ENCODE results near the gene NAALADL1. TPM values are rescaled to one million over a fixed set of nuclear protein-coding genes. Genes with fewer than 3 reads are reported as not detected.

NAALADL1 gene
- total and polyA plus RNA-seq, 7 experiments from 2014 or later, result 12.2 to 25.3 (median 18.8) TPM

- Mint-ChIP-seq H3K4me3 (no peak overlapping the region), H3K9me3 (no peaks in the 10 kb centered on the region), H3K27me3 (no peaks in the 10 kb centered on the region), H3K4me1 (peaks cover 11 to 40% (median 15%) of the 10 kb centered on the region in 7 donors), H3K27ac (no peak overlapping the region), H3K36me3 (no peaks in the 10 kb centered on the region)
- DNase-seq (no peak), ATAC-seq (no peak)
- H3K4me1 ChIP-seq (ENCODE audit: control insufficient read depth in 2 of 2, insufficient read depth in 2 of 2, low read length in 2 of 2), result peaks cover 3 to 12% of the 10 kb centered on the region in 2 donors
- POLR2A ChIA-PET, result interaction anchor here (0.5 kb wide), 1 partner anchor 11 kb away, joined by 4 read pairs; no protein-coding TSS in a partner anchor
- intact Hi-C loops (cut with micrococcal nuclease), result no loop called here
- no peaks in the 10 kb centered on the region for H3K36me3 ChIP-seq (ENCODE audit: control insufficient read depth in 2 of 3, insufficient read depth in 3 of 3, low read length in 3 of 3)
- CTCF ChIA-PET, result no interaction called here
- H3K4me3 ChIP-seq (ENCODE audit: low read length), result no peak overlapping the region
- no peak overlapping the region for H3K27ac ChIP-seq (ENCODE audit: low read depth, low read length)
- H3K9me3 ChIP-seq (ENCODE audit: control insufficient read depth in 2 of 3, low read length in 3 of 3), result no peaks in the 10 kb centered on the region
- H3K27me3 ChIP-seq (ENCODE audit: control insufficient read depth in 2 of 2, insufficient read depth in 2 of 2, low read length in 2 of 2), result no peaks in the 10 kb centered on the region
Measured at GRCh38 chr11:65057526-65057925, 827 bp downstream of the NAALADL1 start.

- ATAC-seq (no peak), DNase-seq (no peak)
- H3K4me3 Mint-ChIP-seq, result no peak overlapping the region
- Histone ChIP-seq H3K36me3 (ENCODE audit: control insufficient read depth in 2 of 3, insufficient read depth in 3 of 3, low read length in 3 of 3) (no peaks in the 10 kb centered on the region), H3K4me1 (ENCODE audit: control insufficient read depth in 2 of 2, insufficient read depth in 2 of 2, low read length in 2 of 2) (peaks cover 3 to 12% of the 10 kb centered on the region in 2 donors), H3K27me3 (ENCODE audit: control insufficient read depth in 2 of 2, insufficient read depth in 2 of 2, low read length in 2 of 2) (no peaks in the 10 kb centered on the region), H3K27ac (ENCODE audit: low read depth, low read length) (no peak overlapping the region), H3K9me3 (ENCODE audit: control insufficient read depth in 2 of 3, low read length in 3 of 3) (no peaks in the 10 kb centered on the region), H3K4me3 (ENCODE audit: low read length) (no peak overlapping the region)
- no peak overlapping the region for H3K27ac Mint-ChIP-seq
- intact Hi-C loops (cut with micrococcal nuclease), result no loop called here
- ChIA-PET CTCF (no interaction called here), POLR2A (interaction anchor here (0.5 kb wide), 1 partner anchor 11 kb away, joined by 4 read pairs; no protein-coding TSS in a partner anchor)
- H3K4me1 Mint-ChIP-seq, result peaks cover 11 to 40% (median 14%) of the 10 kb centered on the region in 7 donors
- H3K27me3 Mint-ChIP-seq, result no peaks in the 10 kb centered on the region
- no peaks in the 10 kb centered on the region for H3K9me3 Mint-ChIP-seq
- H3K36me3 Mint-ChIP-seq, result no peaks in the 10 kb centered on the region
Measured at GRCh38 chr11:65056999-65057398, 1.4 kb downstream of the NAALADL1 start.

DNA sequence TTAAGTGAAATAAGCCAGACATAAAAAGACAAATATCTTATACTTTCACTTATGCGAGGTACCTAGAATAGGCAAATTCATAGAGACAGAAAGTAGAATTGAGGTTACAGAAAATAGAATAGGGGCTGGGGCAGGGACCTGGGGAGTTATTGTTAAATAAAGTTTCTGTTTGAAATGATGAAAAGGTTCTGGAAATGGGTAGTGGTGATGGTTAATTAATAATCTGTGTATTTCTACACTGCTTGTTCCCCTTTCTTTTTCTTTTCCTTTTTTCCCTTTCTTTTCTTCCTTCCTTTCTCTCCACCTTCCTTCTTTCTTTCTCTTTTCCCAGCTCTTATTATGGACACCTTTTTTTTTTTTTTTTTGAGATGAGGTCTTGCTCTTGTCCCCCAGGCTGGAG lies 2.8 kb downstream of the NAALADL1 start:
- Mint-ChIP-seq H3K9me3 (no peaks in the 10 kb centered on the region), H3K27ac (peak overlapping the region in 3 of 9 donors; percentile 17 to 43 (median 30)), H3K4me1 (peaks cover 9 to 32% (median 14%) of the 10 kb centered on the region in 7 donors), H3K4me3 (no peak overlapping the region), H3K36me3 (no peaks in the 10 kb centered on the region), H3K27me3 (no peaks in the 10 kb centered on the region)
- CTCF ChIA-PET, result interaction anchor here (1.0 kb wide), 1 partner anchor 9 kb away, joined by 3 read pairs; no protein-coding TSS in a partner anchor
- Histone ChIP-seq H3K4me3 (ENCODE audit: low read length) (no peak overlapping the region), H3K4me1 (ENCODE audit: control insufficient read depth in 2 of 2, insufficient read depth in 2 of 2, low read length in 2 of 2) (peaks cover 3 to 12% of the 10 kb centered on the region in 2 donors), H3K9me3 (ENCODE audit: control insufficient read depth in 2 of 3, low read length in 3 of 3) (no peaks in the 10 kb centered on the region), H3K27me3 (ENCODE audit: control insufficient read depth in 2 of 2, insufficient read depth in 2 of 2, low read length in 2 of 2) (no peaks in the 10 kb centered on the region), H3K36me3 (ENCODE audit: control insufficient read depth in 2 of 3, insufficient read depth in 3 of 3, low read length in 3 of 3) (no peaks in the 10 kb centered on the region), H3K27ac (ENCODE audit: low read depth, low read length) (no peak overlapping the region)
- intact Hi-C loops (cut with micrococcal nuclease), result loop anchor here in 1 of 2 donors (2.0 kb wide), 1 partner anchor 15 kb away; the partner anchor contains the start of gene SAC3D1
- ATAC-seq (no peak), DNase-seq (no peak)
- POLR2A ChIA-PET, result interaction anchor here (0.6 kb wide), 1 partner anchor 212 kb away, joined by 3 read pairs; no protein-coding TSS in a partner anchor

DNA sequence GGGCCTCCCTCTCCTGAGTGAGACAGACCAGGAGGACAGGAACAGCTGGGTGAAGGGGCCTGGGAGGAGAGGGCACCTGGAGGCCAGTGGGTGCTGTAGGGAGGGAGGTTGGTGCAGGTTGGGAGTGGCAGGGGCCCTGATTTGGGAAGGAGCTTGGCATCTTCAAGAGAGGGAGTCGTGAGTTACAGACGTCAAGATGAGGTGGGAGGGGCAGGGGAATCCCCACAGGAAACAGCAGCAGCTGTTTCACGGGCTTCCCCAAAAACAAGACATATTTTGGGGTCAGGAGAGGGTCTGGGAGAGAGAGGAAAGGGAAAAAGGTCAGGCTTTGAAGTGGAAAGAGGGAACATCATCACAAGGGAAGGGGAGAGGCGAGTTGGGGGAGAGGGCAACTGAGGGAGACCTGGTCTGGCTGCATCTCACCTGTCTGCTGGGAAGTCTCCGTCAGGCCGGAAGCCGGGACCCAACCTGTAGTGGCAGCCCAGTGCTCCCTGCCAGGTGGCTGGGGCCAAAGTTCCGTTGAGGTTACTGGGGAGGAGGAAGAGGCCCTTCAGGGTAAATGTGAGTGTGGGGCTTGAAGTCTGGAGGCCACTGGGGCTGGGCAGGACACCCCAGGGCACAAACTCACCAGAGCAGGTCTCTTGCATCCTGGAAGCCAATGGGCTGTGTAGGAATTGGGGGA lies 4.4 kb downstream of the NAALADL1 start:
- DNase-seq (peak in 7 of 9 donors; percentile 17 to 52 (median 39)), ATAC-seq (peak; percentile 72)
- Histone ChIP-seq H3K4me3 (ENCODE audit: low read length) (no peak overlapping the region), H3K9me3 (ENCODE audit: control insufficient read depth in 2 of 3, low read length in 3 of 3) (no peaks in the 10 kb centered on the region), H3K27me3 (ENCODE audit: control insufficient read depth in 2 of 2, insufficient read depth in 2 of 2, low read length in 2 of 2) (no peaks in the 10 kb centered on the region), H3K36me3 (ENCODE audit: control insufficient read depth in 2 of 3, insufficient read depth in 3 of 3, low read length in 3 of 3) (no peaks in the 10 kb centered on the region), H3K4me1 (ENCODE audit: control insufficient read depth in 2 of 2, insufficient read depth in 2 of 2, low read length in 2 of 2) (peaks cover 3 to 12% of the 10 kb centered on the region in 2 donors), H3K27ac (ENCODE audit: low read depth, low read length) (peak overlapping the region; percentile 56)
- H3K9me3 Mint-ChIP-seq, result no peaks in the 10 kb centered on the region
- H3K27me3 Mint-ChIP-seq, result no peaks in the 10 kb centered on the region
- no peaks in the 10 kb centered on the region for H3K36me3 Mint-ChIP-seq
- intact Hi-C loops (cut with micrococcal nuclease), result loop anchor here in 1 of 2 donors (2.0 kb wide), 1 partner anchor 13 kb away; the partner anchor contains the start of gene SAC3D1
- CTCF ChIA-PET, result no interaction called here
- peaks cover 9 to 22% (median 14%) of the 10 kb centered on the region in 7 donors for H3K4me1 Mint-ChIP-seq
- peak overlapping the region; percentile 24 to 92 (median 79) for H3K27ac Mint-ChIP-seq
- POLR2A ChIA-PET, result interaction anchor here (1.4 kb wide), 1 partner anchor 11 kb away, joined by 4 read pairs; no protein-coding TSS in a partner anchor
- peak overlapping the region; percentile 41 to 85 (median 70) for H3K4me3 Mint-ChIP-seq

GRCh38 chr11:65051398-65051858 lies 6.9 kb downstream of the NAALADL1 start:
- Histone ChIP-seq H3K9me3 (ENCODE audit: control insufficient read depth in 2 of 3, low read length in 3 of 3) (no peaks in the 10 kb centered on the region), H3K36me3 (ENCODE audit: control insufficient read depth in 2 of 3, insufficient read depth in 3 of 3, low read length in 3 of 3) (no peaks in the 10 kb centered on the region), H3K4me3 (ENCODE audit: low read length) (no peak overlapping the region), H3K27me3 (ENCODE audit: control insufficient read depth in 2 of 2, insufficient read depth in 2 of 2, low read length in 2 of 2) (no peaks in the 10 kb centered on the region), H3K4me1 (ENCODE audit: control insufficient read depth in 2 of 2, insufficient read depth in 2 of 2, low read length in 2 of 2) (peaks cover 3 to 22% of the 10 kb centered on the region in 2 donors), H3K27ac (ENCODE audit: low read depth, low read length) (no peak overlapping the region)
- Mint-ChIP-seq H3K4me1 (peaks cover 18 to 42% (median 30%) of the 10 kb centered on the region in 7 donors), H3K4me3 (no peak overlapping the region), H3K9me3 (no peaks in the 10 kb centered on the region), H3K36me3 (no peaks in the 10 kb centered on the region), H3K27me3 (no peaks in the 10 kb centered on the region), H3K27ac (peak overlapping the region in 1 of 9 donors; percentile 4)
- intact Hi-C loops (cut with micrococcal nuclease), result no loop called here
- ChIA-PET POLR2A (interaction anchor here (1.0 to 1.3 kb wide), 2 partner anchors 9 to 12 kb away, joined by 3 read pairs; no protein-coding TSS in a partner anchor), CTCF (no interaction called here)
- ATAC-seq (no peak), DNase-seq (no peak)

DNA sequence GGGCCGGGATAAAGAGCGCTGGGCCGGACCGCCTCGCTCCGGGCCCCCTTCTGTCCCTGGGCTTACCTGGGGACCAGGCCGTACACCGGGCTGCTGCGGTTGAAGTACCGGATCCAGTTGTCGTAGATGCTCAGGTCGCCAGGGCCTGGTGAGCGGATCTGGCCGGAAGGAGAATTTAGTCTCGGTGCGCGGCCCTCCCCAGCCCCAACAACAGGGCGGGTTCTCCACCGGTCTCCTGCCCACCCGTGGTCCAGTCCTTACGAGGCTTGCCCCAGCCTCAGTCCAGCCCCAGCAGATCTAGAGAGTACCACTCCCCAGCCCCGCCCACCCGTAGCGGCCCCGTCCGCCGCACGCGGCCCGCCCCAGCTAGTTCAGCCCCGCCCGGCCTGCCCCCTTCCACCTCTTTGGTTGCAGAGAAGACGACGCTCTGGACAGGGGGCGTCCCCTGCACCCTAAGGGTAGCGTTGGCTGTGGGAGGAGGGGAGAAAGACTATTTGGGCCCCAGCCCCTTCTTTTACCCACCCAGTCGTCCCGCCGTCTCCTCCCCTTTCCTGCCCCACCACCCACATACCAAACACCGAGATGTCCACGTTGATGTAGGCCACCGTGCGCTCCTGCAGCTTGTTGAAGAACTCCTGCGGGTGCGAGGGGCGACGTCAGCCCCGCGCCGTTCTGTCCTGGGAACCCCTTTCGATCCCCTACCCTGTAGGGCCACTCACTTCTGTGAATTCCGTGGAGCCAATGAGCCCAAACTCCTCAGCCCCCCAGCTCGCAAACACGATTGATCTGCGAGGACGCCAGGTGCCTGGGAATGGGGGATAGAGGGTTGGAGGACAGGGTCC lies 10.6 kb downstream of the NAALADL1 start:
- peak overlapping the region; percentile 81 to 95 (median 88) for H3K4me3 Mint-ChIP-seq
- peak overlapping the region; percentile 70 for H3K27ac ChIP-seq (ENCODE audit: low read depth, low read length)
- ATAC-seq (peak; percentile 64), DNase-seq (peak in 4 of 9 donors; percentile 13 to 37 (median 24))
- peaks cover 12 to 31% (median 23%) of the 10 kb centered on the region in 7 donors for H3K4me1 Mint-ChIP-seq
- H3K9me3 Mint-ChIP-seq, result no peaks in the 10 kb centered on the region
- H3K9me3 ChIP-seq (ENCODE audit: control insufficient read depth in 2 of 3, low read length in 3 of 3), result no peaks in the 10 kb centered on the region
- intact Hi-C loops (cut with micrococcal nuclease), result no loop called here
- POLR2A ChIA-PET, result interaction anchor here (0.6 kb wide), 1 partner anchor 74 kb away, joined by 3 read pairs; the partner anchor contains the start of genes FAU and MRPL49
- H3K36me3 ChIP-seq (ENCODE audit: control insufficient read depth in 2 of 3, insufficient read depth in 3 of 3, low read length in 3 of 3), result peaks cover 0 to 21% (median 0%) of the 10 kb centered on the region in 3 experiments
- H3K4me1 ChIP-seq (ENCODE audit: control insufficient read depth in 2 of 2, insufficient read depth in 2 of 2, low read length in 2 of 2), result peaks cover 0 to 17% of the 10 kb centered on the region in 2 donors
- CTCF ChIA-PET, result interaction anchor here (1.6 kb wide), 1 partner anchor 32 kb away, joined by 4 read pairs; no protein-coding TSS in a partner anchor
- H3K36me3 Mint-ChIP-seq, result peaks cover 0 to 6% (median 5%) of the 10 kb centered on the region in 5 donors
- peak overlapping the region; percentile 14 for H3K4me3 ChIP-seq (ENCODE audit: low read length)
- no peaks in the 10 kb centered on the region for H3K27me3 ChIP-seq (ENCODE audit: control insufficient read depth in 2 of 2, insufficient read depth in 2 of 2, low read length in 2 of 2)
- H3K27ac Mint-ChIP-seq, result peak overlapping the region; percentile 80 to 98 (median 86)
- H3K27me3 Mint-ChIP-seq, result no peaks in the 10 kb centered on the region
